ENCODE data around the gene GPI. TPM values are rescaled to one million over a fixed set of nuclear protein-coding genes. Genes with fewer than 3 reads are reported as not detected.

The GPI gene
- total and polyA plus RNA-seq, 2 of the 8 experiments (the other 6 are each of a cell fraction or from before 2014, with no cell fraction given), result 171 to 360 TPM

- Histone ChIP-seq H3K4me1 (replicated peaks in 1 of 4; ENCODE audit: control insufficient read depth in 3 of 4, insufficient read depth in 4 of 4, low read length in 3 of 4) (no peaks in the 10 kb centered on the region), H4K91ac (replicated peaks; ENCODE audit: insufficient read length, low read length) (no peak overlapping the region), H3K9ac (replicated peaks in 1 of 4; ENCODE audit: extremely low read depth in 1 of 4, low read depth in 3 of 4, low read length in 3 of 4) (no peak overlapping the region), H3K36me3 (ENCODE audit: control insufficient read depth in 2 of 4, insufficient read depth in 4 of 4, low read length in 3 of 4) (peaks cover 3 to 31% (median 7%) of the 10 kb centered on the region in 4 experiments; a peak in 6 of 8 replicates), H3K4me3 (ENCODE audit: extremely low read depth in 1 of 4, insufficient read depth in 2 of 4, low read depth in 3 of 4, low read length in 4 of 4) (no peak overlapping the region), H3K23ac (ENCODE audit: insufficient read length) (no peak overlapping the region), H2BK12ac (ENCODE audit: low read depth, low read length) (no peak overlapping the region), H2BK5ac (ENCODE audit: low read depth, low read length) (no peak overlapping the region), H3K18ac (ENCODE audit: extremely low read depth, low read length) (no peak overlapping the region), H3K27ac (ENCODE audit: low read depth, low read length) (no peak overlapping the region), H3K4me2 (ENCODE audit: insufficient read depth in 1 of 2, low read depth in 2 of 2, low read length in 2 of 2) (no peak overlapping the region), H2BK20ac (ENCODE audit: low read length) (no peak overlapping the region), H2AK5ac (ENCODE audit: low read depth, low read length) (no peak overlapping the region), H3K9me3 (ENCODE audit: insufficient read depth in 2 of 2, low read depth in 1 of 2, low read length in 1 of 2) (no peaks in the 10 kb centered on the region), H3K79me1 (ENCODE audit: low read depth, low read length) (no peaks in the 10 kb centered on the region), H2AFZ (ENCODE audit: low read length) (no peak overlapping the region), H3K14ac (ENCODE audit: insufficient read length) (no peak overlapping the region), H4K20me1 (replicated peaks in 1 of 2; ENCODE audit: control insufficient read depth in 1 of 2, insufficient read depth in 2 of 2, low read length in 2 of 2) (no peaks in the 10 kb centered on the region), H3K23me2 (ENCODE audit: low read depth, low read length) (no peaks in the 10 kb centered on the region), H2BK15ac (ENCODE audit: low read length) (no peak overlapping the region), H2BK120ac (replicated peaks; ENCODE audit: low read depth, low read length) (no peak overlapping the region), H3K79me2 (ENCODE audit: control insufficient read depth in 1 of 2, insufficient read depth in 2 of 2, low read length in 2 of 2) (no peaks in the 10 kb centered on the region), H3K4ac (replicated peaks; ENCODE audit: insufficient read length, low read depth, low read length) (no peak overlapping the region), H3K27me3 (replicated peaks in 1 of 4; ENCODE audit: control insufficient read depth in 3 of 4, extremely low read depth in 1 of 4, insufficient read depth in 3 of 4, low read length in 3 of 4) (no peaks in the 10 kb centered on the region), H4K8ac (ENCODE audit: extremely low read depth, insufficient read depth, low read length) (no peak overlapping the region), H4K5ac (ENCODE audit: insufficient read length, low read depth, low read length) (no peak overlapping the region), H3K56ac (replicated peaks; ENCODE audit: insufficient read length, low read depth, low read length) (no peak overlapping the region)
- ChIA-PET CTCF (ENCODE audit: partially characterized antibody) (interaction anchor here (1.2 to 1.5 kb wide), 3 partner anchors 16 to 93 kb away, joined by 3 to 5 read pairs (median 3); no protein-coding TSS in a partner anchor), POLR2A (ENCODE audit: partially characterized antibody) (no interaction called here)
- whole genome bisulfite sequencing, 2 experiments (ENCODE audit: extremely low coverage in 1 of 2, insufficient coverage in 1 of 2, insufficient read length in 1 of 2, insufficient replicate concordance in 2 of 2, low coverage in 1 of 2, low lambda C conversion rate in 2 of 2, missing lambda C conversion rate in 1 of 2), result 95% methylated on average over 4 of the region's 4 CpGs; no CpG with 5 or more reads in 1 of the 2 experiments
- DNase-seq (ENCODE audit: low read depth in 1 of 2, low spot score in 2 of 2), result no peak
- no peak for FAIRE-seq
- no peak for TF ChIP-seq ATF2 (IDR thresholded peaks at IDR 0.05; ENCODE audit: low read length)
- no peak for TF ChIP-seq CBX5 (IDR thresholded peaks at IDR 0.05; ENCODE audit: low read depth, low read length)
- TF ChIP-seq RFX5 (IDR thresholded peaks at IDR 0.05; ENCODE audit: borderline replicate concordance, low read depth, low read length), result no peak
- no peak for TF ChIP-seq FOSL1 (IDR thresholded peaks at IDR 0.05; ENCODE audit: insufficient read depth, low read depth, low read length)
Observed at GRCh38 chr19:34330116-34330515, 34.9 kb upstream of the GPI start.
